Measurements from ENCODE around the gene SYTL1. TPM values are rescaled to one million over a fixed set of nuclear protein-coding genes. Genes with fewer than 3 reads are reported as not detected.

The SYTL1 gene
- total and polyA plus RNA-seq, 9 of the 15 experiments (the other 6 are each of a cell fraction or from before 2014, with no cell fraction given), result 0.04 to 9.3 (median 1.7) TPM

- no peak for TF ChIP-seq HMGXB4 (CRISPR knock-in tag; IDR thresholded peaks at IDR 0.05)
- TF ChIP-seq SMAD4 (CRISPR knock-in tag; conservative IDR thresholded peaks at IDR 0.05), result peak; percentile 24; the same call in 1 of the 2 replicates
- peak; percentile 73 for TF ChIP-seq MTA2 (IDR thresholded peaks at IDR 0.05; ENCODE audit: low read depth)
- TF ChIP-seq NRF1 (conservative IDR thresholded peaks at IDR 0.05 in 1 of 2, IDR thresholded peaks at IDR 0.05 in 1 of 2), result 0 out of 4 replicates have a peak, but pooled peaks of 1 of the 2 experiments have one; percentile 17
- TF ChIP-seq L3MBTL2 (IDR thresholded peaks at IDR 0.05), result peak; percentile 29; the same call in 1 of the 2 replicates
- TF ChIP-seq RFX5 (IDR thresholded peaks at IDR 0.05; ENCODE audit: low read depth, low read length), result no peak
- TF ChIP-seq POLR2A (conservative IDR thresholded peaks at IDR 0.05), result no peak
- TF ChIP-seq BCOR (IDR thresholded peaks at IDR 0.05), result no peak
- no peak for TF ChIP-seq ZNF146 (CRISPR knock-in tag; IDR thresholded peaks at IDR 0.05; ENCODE audit: unreplicated experiment)
- TF ChIP-seq MGA (IDR thresholded peaks at IDR 0.05), result peak; percentile 68; the same call in 1 of the 2 replicates
- TF ChIP-seq ATF2 (CRISPR knock-in tag; IDR thresholded peaks at IDR 0.05), result no peak
Observed at GRCh38 chr1:27348861-27349783, 7.3 kb downstream of the SYTL1 start (continued).

All from K562 (cell line).